GDM1 (cell line): Measurements from ENCODE around the gene P3H4.
"Not testable (repeated sequence)": the region's sequence is repeated elsewhere in the genome, so short reads cannot be mapped to it uniquely, and the experiment has no call there.

ENCODE experiments used
- DNase-seq: peaks from one replicate; lab custom pipeline; 2025; lab: John Stamatoyannopoulos, UW

The P3H4 gene

GRCh38 chr17:41792845-41793783, 18.6 kb downstream of the P3H4 start:
- peak; percentile 28 for DNase-seq

- DNase-seq, result no peak
Observed at GRCh38 chr17:41787021-41787418, 24.7 kb downstream of the P3H4 start.

- peak; percentile 99 for DNase-seq
Observed at GRCh38 chr17:41786227-41787020, 25.3 kb downstream of the P3H4 start, which contains the start of gene JUP. Gene JUP, minus strand, starts transcription at chr17:41786711. Its CDS starts 14,857 bp downstream, at chr17:41771854.

GRCh38 chr17:41785859-41786226, 25.9 kb downstream of the P3H4 start:
- DNase-seq, result no peak

GRCh38 chr17:41785091-41785858, 26.5 kb downstream of the P3H4 start:
- DNase-seq, result peak; percentile 97

GRCh38 chr17:41784207-41784744, 27.5 kb downstream of the P3H4 start:
- DNase-seq, result peak; percentile 70

GRCh38 chr17:41782142-41782541, 29.6 kb downstream of the P3H4 start:
- DNase-seq, result no peak

GRCh38 chr17:41781404-41782110, 30.2 kb downstream of the P3H4 start:
- no peak for DNase-seq

- DNase-seq, result no peak
Observed at GRCh38 chr17:41779954-41780353, 31.8 kb downstream of the P3H4 start.

GRCh38 chr17:41777574-41778188, 34.1 kb downstream of the P3H4 start:
- peak; percentile 44 for DNase-seq

GRCh38 chr17:41777157-41777573, 34.6 kb downstream of the P3H4 start:
- DNase-seq, result no peak

- DNase-seq, result not testable (repeated sequence)
Observed at GRCh38 chr17:41776262-41776900, 35.4 kb downstream of the P3H4 start.

- DNase-seq, result no peak
Observed at GRCh38 chr17:41775394-41776226, 36.1 kb downstream of the P3H4 start.

GRCh38 chr17:41773731-41774193, 38.0 kb downstream of the P3H4 start:
- no peak for DNase-seq

GRCh38 chr17:41773190-41773588, 38.6 kb downstream of the P3H4 start:
- DNase-seq, result no peak

- DNase-seq, result no peak
Observed at GRCh38 chr17:41772586-41773189, 39.1 kb downstream of the P3H4 start.

GRCh38 chr17:41772218-41772585, 39.5 kb downstream of the P3H4 start:
- DNase-seq, result no peak

GRCh38 chr17:41771389-41772206, 40.2 kb downstream of the P3H4 start:
- DNase-seq, result no peak
